Endothelial cell of umbilical vein (primary cell): ENCODE measurements around the gene ADI1. TPM values are rescaled to one million over a fixed set of nuclear protein-coding genes. Genes with fewer than 3 reads are reported as not detected.

Experiments used
- BruUV-seq: library from RNA; stranded (reverse); fragments of 400-500 nt; replicated peaks from 2 replicates; lab custom pipeline; 2021; lab: Mats Ljungman, UMichigan
- CTCF ChIA-PET: fragments of 300-600, 350-600 bp; sonication (Branson Sonifier 250); formaldehyde crosslinking; loops from one replicate; lab custom pipeline; 2021; ENCODE audit warnings: antibody characterized with exemption, inconsistent platforms; lab: Charles Lee
- POLR2A ChIA-PET: fragments of 300-600, 350-600 bp; sonication (Branson Sonifier 250); formaldehyde crosslinking; loops from one replicate; lab custom pipeline; 2021; ENCODE audit warnings: antibody characterized with exemption, inconsistent platforms; lab: Charles Lee
- DNase-seq: peaks from one replicate; pipeline ENCODE4 v3.0.0-alpha.2; 2011; ENCODE audit warnings: low read depth, low spot score
- FAIRE-seq: peaks from 2 replicates; lab custom pipeline; 2011; peaks lifted over from hg19 to GRCh38; lab: Jason Lieb, UNC
- H2AFZ ChIP-seq: 2 replicates; pipeline ENCODE4 v1.6.0; 2012; ENCODE audit warnings: low read depth, low read length, control low read depth, inconsistent platforms
- H3K27ac ChIP-seq: 2 replicates; pipeline ENCODE4 v1.5.1; 2011; ENCODE audit warnings: low read depth, mild to moderate bottlenecking, control low read depth, low read length, moderate library complexity; ENCODE audit not compliant: insufficient read depth
- H3K27me3 ChIP-seq, 2 experiments: 2 replicates each; pipeline versions ENCODE4 v1.6.0 to v1.6.1; 2011; ENCODE audit warnings: low read length in 2 of 2, mixed read lengths in 1 of 2; ENCODE audit not compliant: control insufficient read depth in 2 of 2, insufficient read depth in 2 of 2
- H3K36me3 ChIP-seq, 2 experiments: 2 replicates in 1 of 2; 3 replicates in 1 of 2; pipeline ENCODE4 v1.5.1; 2011; ENCODE audit warnings: low read length in 2 of 2, mild to moderate bottlenecking in 1 of 2, moderate library complexity in 1 of 2; ENCODE audit not compliant: control insufficient read depth in 2 of 2, insufficient read depth in 2 of 2; ENCODE audit errors: extremely low read depth in 1 of 2
- H3K4me1 ChIP-seq: 3 replicates; pipeline ENCODE4 v1.5.1; 2011; ENCODE audit warnings: mild to moderate bottlenecking, low read length; ENCODE audit not compliant: control insufficient read depth, insufficient read depth; ENCODE audit errors: extremely low read depth
- H3K4me2 ChIP-seq: 2 replicates; pipeline ENCODE4 v1.6.1; 2011; ENCODE audit warnings: low read length, control low read depth, mixed read lengths; ENCODE audit not compliant: insufficient read depth
- H3K4me3 ChIP-seq, 3 experiments: fragments of 200-600 bp in 1 of 3; sonication (generic), shearing (Covaris generic) in 1 of 3; replicated peaks in 1 of 3; 2 replicates each; pipeline ENCODE4 v1.5.1; 2011 to 2016; ENCODE audit warnings: control low read depth in 3 of 3, low read length in 3 of 3, mild to moderate bottlenecking in 2 of 3, inconsistent platforms in 1 of 3, low read depth in 1 of 3, moderate library complexity in 1 of 3; ENCODE audit not compliant: insufficient read depth in 1 of 3
- H3K79me2 ChIP-seq: 2 replicates; pipeline ENCODE4 v1.6.0; 2012; ENCODE audit warnings: low read length, inconsistent platforms; ENCODE audit not compliant: control insufficient read depth, insufficient read depth
- H3K9ac ChIP-seq: replicated peaks from 2 replicates; pipeline ENCODE3; 2011; ENCODE audit warnings: low read length, control low read depth; ENCODE audit not compliant: insufficient read depth; ENCODE audit errors: extremely low read depth
- H3K9me1 ChIP-seq: replicated peaks from 3 replicates; pipeline ENCODE4 v1.6.0; 2011; ENCODE audit warnings: mild to moderate bottlenecking, low read length; ENCODE audit not compliant: control insufficient read depth, insufficient read depth; ENCODE audit errors: extremely low read depth
- H3K9me3 ChIP-seq: replicated peaks from 2 replicates; pipeline ENCODE4 v1.5.1; 2012; ENCODE audit warnings: low read length, inconsistent platforms; ENCODE audit not compliant: control insufficient read depth, insufficient read depth
- H4K20me1 ChIP-seq: replicated peaks from 2 replicates; pipeline ENCODE3; 2011; ENCODE audit warnings: mild to moderate bottlenecking, low read length; ENCODE audit not compliant: control insufficient read depth, insufficient read depth; ENCODE audit errors: extremely low read depth
- CTCF ChIP-seq, 2 donors: IDR thresholded peaks; 1 replicate in 1 of 2; 2 replicates in 1 of 2; pipeline ENCODE4 v1.5.1; 2011; ENCODE audit warnings: low read length in 2 of 2, mild to moderate bottlenecking in 2 of 2, moderate library complexity in 2 of 2, control low read depth in 1 of 2, inconsistent platforms in 1 of 2, low read depth in 1 of 2; ENCODE audit not compliant: insufficient read depth in 1 of 2; ENCODE audit errors: extremely low read depth in 1 of 2
- EZH2 ChIP-seq: IDR thresholded peaks from 2 replicates; pipeline ENCODE4 v1.6.1; 2012; ENCODE audit warnings: borderline replicate concordance, low read depth, mild to moderate bottlenecking, moderate library complexity, low read length, inconsistent platforms; ENCODE audit not compliant: severe bottlenecking
- GATA2 ChIP-seq: IDR thresholded peaks from 2 replicates; pipeline ENCODE4 v1.7.0; 2011; ENCODE audit warnings: low read depth, mild to moderate bottlenecking, moderate library complexity, mixed read lengths, low read length; ENCODE audit not compliant: insufficient read length, insufficient read depth
- POLR2A ChIP-seq: IDR thresholded peaks from 2 replicates; pipeline ENCODE4 v1.6.1; 2012; ENCODE audit warnings: low read depth, mild to moderate bottlenecking, control low read depth, low read length
- POLR2AphosphoS5 ChIP-seq: IDR thresholded peaks from 2 replicates; pipeline ENCODE4 v1.6.1; 2012; ENCODE audit warnings: low read depth, mild to moderate bottlenecking, control low read depth, low read length, moderate library complexity; ENCODE audit not compliant: insufficient read depth
- dilution Hi-C: fragments of 300-500 bp; cut with MboI; formaldehyde crosslinking; loops from one replicate; pipeline ENCODE4 v1.15.0; 2019; ENCODE audit warnings: low sequenced_read_pairs; ENCODE audit not compliant: extremely low pct_ligation_motif_present
- intact Hi-C: fragments of 100-400 bp; cut with micrococcal nuclease; formaldehyde crosslinking; loops from one replicate; pipeline ENCODE4 v1.10.0; 2022
- polyA plus RNA-seq, 4 experiments: library from polyadenylated mRNA; depleted of rRNA in 3 of 4; stranded (reverse) in 3 of 4; unstranded in 1 of 4; fragments of >200 nt; gene quantifications; 2 replicates each; pipeline versions ENCODE4 v1.2.1 to v1.2.3, GENCODE V29; 2011 to 2012; ENCODE audit warnings: missing spikeins in 1 of 4
- total RNA-seq: library from RNA; stranded (reverse); gene quantifications from 2 replicates; pipeline ENCODE4 v1.2.3, GENCODE V29; 2021

The ADI1 gene
- total and polyA plus RNA-seq, 2 donors (not counting 3 experiments of a cell fraction or from before 2014, with no cell fraction given) = 38.6 to 49.7 TPM

GRCh38 chr2:3459185-3460015 is 59.9 kb downstream of the ADI1 start:
- TF ChIP-seq GATA2 = no peak
- TF ChIP-seq EZH2 = no peak
- no peak for TF ChIP-seq CTCF (IDR thresholded peaks at IDR 0.05; ENCODE audit: extremely low read depth in 1 of 2, insufficient read depth in 1 of 2, low read depth in 1 of 2, low read length in 2 of 2)
- no peak for TF ChIP-seq POLR2AphosphoS5
- TF ChIP-seq POLR2A = no peak
- POLR2A ChIA-PET = no interaction called here
- no peaks in the 10 kb centered on the region for H3K79me2 ChIP-seq

More at GRCh38 chr2:3459185-3460015, 59.9 kb downstream of the ADI1 start:
- DNase-seq (no peak), FAIRE-seq (no peak)
- Histone ChIP-seq H3K9me3 (no peaks in the 10 kb centered on the region), H2AFZ (no peak overlapping the region), H3K4me3 (no peak overlapping the region), H3K36me3 (peaks cover 2 to 10% of the 10 kb centered on the region in 2 experiments), H3K27me3 (no peaks in the 10 kb centered on the region), H3K9ac (no peak overlapping the region), H3K27ac (no peak overlapping the region), H3K9me1 (no peaks in the 10 kb centered on the region), H3K4me1 (no peaks in the 10 kb centered on the region), H4K20me1 (no peaks in the 10 kb centered on the region), H3K4me2 (no peak overlapping the region)
- BruUV-seq = no TSS peak
- CTCF ChIA-PET = interaction anchor here (1.7 to 3.9 kb wide), 2 partner anchors 36 kb away, joined by 4 to 72 read pairs; no protein-coding TSS in a partner anchor
- intact Hi-C loops (loop anchor here (5.0 kb wide), 1 partner anchor 82 kb away; the partner anchor contains the start of genes EIPR1 and TRAPPC12), dilution Hi-C loops (no loop called here)
